Stomach (tissue), 9 donors: ENCODE measurements around the gene DHRS7B. TPM values are rescaled to one million over a fixed set of nuclear protein-coding genes. Genes with fewer than 3 reads are reported as not detected.
A peak's percentile ranks its signal among the peaks of the same experiment; 100 is the strongest.
"Not testable (repeated sequence)": the region's sequence is repeated elsewhere in the genome, so short reads cannot be mapped to it uniquely, and the experiment has no call there.

Experiments
- DNase-seq, 2 donors: peaks; one replicate each; pipeline versions ENCODE4 v3.0.0 to v3.0.0-alpha.2; 2013 to 2019
- H3K27ac ChIP-seq, 5 donors: fragments of 200-600 bp in 4 of 5; sonication (generic) in 4 of 5; one replicate each; pipeline ENCODE4 v1.5.1; 2013 to 2019; ENCODE audit warnings: mild to moderate bottlenecking in 1 of 5, moderate library complexity in 1 of 5
- H3K27me3 ChIP-seq, 3 donors: fragments of 200-600 bp; sonication (generic); one replicate each; pipeline ENCODE4 v1.5.1; 2017 to 2019; ENCODE audit warnings: mixed run types in 1 of 3
- H3K36me3 ChIP-seq, 4 donors: fragments of 200-600 bp; sonication (generic); 1 replicate in 3 of 4; 2 replicates in 1 of 4; pipeline ENCODE4 v1.5.1; 2016 to 2019
- H3K4me1 ChIP-seq, 4 donors: fragments of 200-600 bp; sonication (generic); one replicate each; pipeline ENCODE4 v1.5.1; 2016 to 2019
- H3K4me3 ChIP-seq, 4 donors: fragments of 200-600 bp; sonication (generic) in 3 of 4; one replicate each; pipeline ENCODE4 v1.5.1; 2016 to 2019; ENCODE audit warnings: mild to moderate bottlenecking in 1 of 4
- H3K9me3 ChIP-seq, 4 donors: fragments of 200-600 bp; sonication (generic); one replicate each; pipeline ENCODE4 v1.5.1; 2016 to 2019
- CTCF ChIP-seq, 7 experiments: fragments of 450-650 bp in 4 of 7; fragments of 200-600 bp in 3 of 7; sonication (generic) in 3 of 7; IDR thresholded peaks; one replicate each; pipeline ENCODE4 v1.5.1; 2016 to 2019; ENCODE audit warnings: antibody characterized with exemption in 7 of 7, control low read depth in 2 of 7, mild to moderate bottlenecking in 1 of 7
- EP300 ChIP-seq: sonication (generic); formaldehyde crosslinking; IDR thresholded peaks from one replicate; pipeline ENCODE4 v1.6.1; 2017; ENCODE audit warnings: antibody characterized with exemption
- POLR2A ChIP-seq, 4 donors: fragments of 450-650 bp; IDR thresholded peaks; one replicate each; pipeline ENCODE4 v1.6.1; 2016; ENCODE audit warnings: antibody characterized with exemption in 4 of 4, control low read depth in 2 of 4, mild to moderate bottlenecking in 1 of 4, moderate library complexity in 1 of 4
- POLR2AphosphoS5 ChIP-seq, 3 donors: sonication (generic); formaldehyde crosslinking; IDR thresholded peaks; one replicate each; pipeline ENCODE4 v1.6.1; 2016; ENCODE audit warnings: antibody characterized with exemption in 3 of 3
- WGBS, 5 donors: extraction: QIAGEN DNeasy Blood & Tissue Kit in 3 of 5; methylation state at CpG; one replicate each; pipeline versions ENCODE4 v1.1.5 to v1.1.7; 2013 to 2018; 5-methylcytosine and 5-hydroxymethylcytosine counted together
- intact Hi-C: fragments of 100-400 bp; cut with DNase I; formaldehyde crosslinking; loops from one replicate; pipeline ENCODE4 v1.15.1; 2023; ENCODE audit warnings: low total_unique reads
- polyA plus RNA-seq, 3 donors: library from polyadenylated mRNA; stranded (reverse); fragments of 200-250 nt; gene quantifications; one replicate each; pipeline ENCODE4 v1.2.3, GENCODE V29; 2013
- total RNA-seq, 5 donors: library from RNA; depleted of rRNA; stranded (reverse); fragments of >200 nt; gene quantifications; one replicate each; pipeline versions ENCODE4 v1.1.0 to v1.2.3, GENCODE V29; 2014 to 2016
- donor health status: healthy with polysubstance abuse.
- donor health status: Bipolar disorder and iron deficiency.
- donor health status: healthy.

DHRS7B gene
- total and polyA plus RNA-seq, 8 donors = 5.8 to 32.9 (median 20.3) TPM; not detected in 1

- WGBS, 5 donors = 59 to 78% (median 64%) methylated on average over 5 of the region's 5 CpGs
- Histone ChIP-seq H3K4me3 (no peak overlapping the region), H3K36me3 (no peaks in the 10 kb centered on the region), H3K9me3 (no peaks in the 10 kb centered on the region), H3K4me1 (no peaks in the 10 kb centered on the region), H3K27me3 (no peaks in the 10 kb centered on the region), H3K27ac (no peak overlapping the region)
- no peak for DNase-seq
- TF ChIP-seq CTCF (IDR thresholded peaks at IDR 0.05) (no peak), POLR2AphosphoS5 (IDR thresholded peaks at IDR 0.05) (no peak), POLR2A (IDR thresholded peaks at IDR 0.05) (no peak), EP300 (no peak)
- intact Hi-C loops = loop anchor here (10.0 kb wide), 1 partner anchor 412 kb away; no protein-coding TSS in a partner anchor
These were observed 13.6 kb upstream of the DHRS7B start for GRCh38 chr17:21113049-21113690.

GRCh38 chr17:21113716-21114115 lies 13.0 kb upstream of the DHRS7B start:
- Histone ChIP-seq H3K27me3 (no peaks in the 10 kb centered on the region), H3K4me3 (no peak overlapping the region), H3K27ac (no peak overlapping the region), H3K4me1 (no peaks in the 10 kb centered on the region), H3K36me3 (no peaks in the 10 kb centered on the region), H3K9me3 (no peaks in the 10 kb centered on the region)
- intact Hi-C loops = loop anchor here (10.0 kb wide), 1 partner anchor 411 kb away; no protein-coding TSS in a partner anchor
- no peak for TF ChIP-seq POLR2AphosphoS5 (IDR thresholded peaks at IDR 0.05)
- TF ChIP-seq EP300 = no peak
- no peak for TF ChIP-seq POLR2A (IDR thresholded peaks at IDR 0.05)
- TF ChIP-seq CTCF (IDR thresholded peaks at IDR 0.05) = no peak
- no peak for DNase-seq
- 41 to 73% (median 43%) methylated on average over 1 of the region's 1 CpG for WGBS, 5 donors

GRCh38 chr17:21114791-21115190 lies 12.0 kb upstream of the DHRS7B start:
- not testable (repeated sequence) for H3K9me3 ChIP-seq, DNase-seq, H3K4me3 ChIP-seq, H3K27me3 ChIP-seq, H3K27ac ChIP-seq, H3K36me3 ChIP-seq
- WGBS, 5 donors = 82 to 89% (median 88%) methylated on average over 4 of the region's 4 CpGs
- H3K4me1 ChIP-seq = peaks cover 0 to 11% (median 4%) of the 10 kb centered on the region in 4 donors
- intact Hi-C loops = loop anchor here (10.0 kb wide), 1 partner anchor 410 kb away; no protein-coding TSS in a partner anchor

GRCh38 chr17:21119247-21119918 lies 7.4 kb upstream of the DHRS7B start:
- peak; percentile 80 to 90 for DNase-seq
- Histone ChIP-seq H3K27ac (peak overlapping the region; percentile 69 to 84 (median 76)), H3K4me3 (peak overlapping the region in 2 of 4 donors; percentile 4 to 10), H3K36me3 (no peaks in the 10 kb centered on the region), H3K9me3 (no peaks in the 10 kb centered on the region), H3K4me1 (peaks cover 0 to 18% (median 8%) of the 10 kb centered on the region in 4 donors), H3K27me3 (no peaks in the 10 kb centered on the region)
- 13 to 25% (median 18%) methylated on average over 25 of the region's 25 CpGs for WGBS, 5 donors
- TF ChIP-seq EP300 (no peak), POLR2A (IDR thresholded peaks at IDR 0.05) (no peak), POLR2AphosphoS5 (IDR thresholded peaks at IDR 0.05) (peak in 2 of 3 donors; percentile 2 to 81), CTCF (IDR thresholded peaks at IDR 0.05) (peak in 5 of 7 experiments; percentile 77 to 88 (median 79))
- intact Hi-C loops = loop anchor here (10.0 kb wide), 1 partner anchor 405 kb away; no protein-coding TSS in a partner anchor
